Medulla oblongata (tissue), 1 donor: Measurements from ENCODE around the gene SH3PXD2A.

Experiments
- DNase-seq: peaks from one replicate; pipeline ENCODE4 v3.0.0-alpha.2; 2015; ENCODE audit errors: extremely low spot score

Gene SH3PXD2A

GRCh38 chr10:103855424-103855823, at the start of gene SH3PXD2A:
Gene SH3PXD2A (minus strand): TSS chr10:103855576. CDS start chr10:103855266, 310 bp downstream.
- DNase-seq, result peak; percentile 26

- no peak for DNase-seq
Observed at GRCh38 chr10:103901299-103901698, 45.9 kb upstream of the SH3PXD2A start.

- no peak for DNase-seq
Observed at GRCh38 chr10:103899312-103899711, 43.9 kb upstream of the SH3PXD2A start.

GRCh38 chr10:103897241-103897774, 41.9 kb upstream of the SH3PXD2A start:
- DNase-seq, result peak; percentile 48

GRCh38 chr10:103896225-103896624, 40.8 kb upstream of the SH3PXD2A start:
- no peak for DNase-seq

GRCh38 chr10:103895411-103896186, 40.2 kb upstream of the SH3PXD2A start:
- no peak for DNase-seq

- no peak for DNase-seq
Observed at GRCh38 chr10:103894441-103894864, 39.1 kb upstream of the SH3PXD2A start.

GRCh38 chr10:103893817-103894216, 38.4 kb upstream of the SH3PXD2A start:
- DNase-seq, result no peak

GRCh38 chr10:103892181-103892580, 36.8 kb upstream of the SH3PXD2A start:
- DNase-seq, result no peak

- DNase-seq, result no peak
Observed at GRCh38 chr10:103890688-103891087, 35.3 kb upstream of the SH3PXD2A start.

- DNase-seq, result no peak
Observed at GRCh38 chr10:103890194-103890658, 34.9 kb upstream of the SH3PXD2A start.

- DNase-seq, result no peak
Observed at GRCh38 chr10:103889121-103889720, 33.8 kb upstream of the SH3PXD2A start.

GRCh38 chr10:103888113-103888841, 32.9 kb upstream of the SH3PXD2A start:
- peak; percentile 84 for DNase-seq

- DNase-seq, result no peak
Observed at GRCh38 chr10:103885617-103886016, 30.2 kb upstream of the SH3PXD2A start.

GRCh38 chr10:103884681-103885139, 29.3 kb upstream of the SH3PXD2A start:
- DNase-seq, result peak; percentile 79

GRCh38 chr10:103882285-103883007, 27.1 kb upstream of the SH3PXD2A start:
- DNase-seq, result no peak

- DNase-seq, result no peak
Observed at GRCh38 chr10:103881416-103882284, 26.3 kb upstream of the SH3PXD2A start.

GRCh38 chr10:103879831-103880230, 24.5 kb upstream of the SH3PXD2A start:
- no peak for DNase-seq

- DNase-seq, result no peak
Observed at GRCh38 chr10:103879409-103879808, 24.0 kb upstream of the SH3PXD2A start.

- DNase-seq, result peak; percentile 41
Observed at GRCh38 chr10:103877861-103878260, 22.5 kb upstream of the SH3PXD2A start.
